Measurements from ENCODE around the gene RBMS3. TPM values are rescaled to one million over a fixed set of nuclear protein-coding genes. Genes with fewer than 3 reads are reported as not detected.

RBMS3 gene
- total RNA-seq, 1 experiment from 2014 or later = 74.2 TPM

DNA sequence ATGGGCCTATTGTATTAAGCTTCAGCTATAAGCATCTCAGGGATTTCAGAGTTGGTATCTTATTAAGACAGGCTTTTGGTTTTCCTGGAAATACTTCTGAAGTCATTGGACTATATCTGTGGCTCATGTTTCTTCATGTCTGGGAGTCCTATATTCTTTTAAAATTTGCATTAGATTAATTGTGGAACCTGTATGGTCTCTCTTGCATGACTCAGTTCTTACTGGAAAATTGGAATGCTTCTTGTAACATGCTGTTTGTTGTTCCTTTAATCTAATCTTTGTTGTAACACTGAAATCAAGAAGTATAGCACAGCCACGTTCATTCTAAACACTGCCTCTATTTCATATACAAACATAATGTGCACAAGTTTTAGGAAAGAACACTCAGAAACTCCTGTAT, 208.1 kb downstream of the RBMS3 start:
- TF ChIP-seq, protein P1, sequence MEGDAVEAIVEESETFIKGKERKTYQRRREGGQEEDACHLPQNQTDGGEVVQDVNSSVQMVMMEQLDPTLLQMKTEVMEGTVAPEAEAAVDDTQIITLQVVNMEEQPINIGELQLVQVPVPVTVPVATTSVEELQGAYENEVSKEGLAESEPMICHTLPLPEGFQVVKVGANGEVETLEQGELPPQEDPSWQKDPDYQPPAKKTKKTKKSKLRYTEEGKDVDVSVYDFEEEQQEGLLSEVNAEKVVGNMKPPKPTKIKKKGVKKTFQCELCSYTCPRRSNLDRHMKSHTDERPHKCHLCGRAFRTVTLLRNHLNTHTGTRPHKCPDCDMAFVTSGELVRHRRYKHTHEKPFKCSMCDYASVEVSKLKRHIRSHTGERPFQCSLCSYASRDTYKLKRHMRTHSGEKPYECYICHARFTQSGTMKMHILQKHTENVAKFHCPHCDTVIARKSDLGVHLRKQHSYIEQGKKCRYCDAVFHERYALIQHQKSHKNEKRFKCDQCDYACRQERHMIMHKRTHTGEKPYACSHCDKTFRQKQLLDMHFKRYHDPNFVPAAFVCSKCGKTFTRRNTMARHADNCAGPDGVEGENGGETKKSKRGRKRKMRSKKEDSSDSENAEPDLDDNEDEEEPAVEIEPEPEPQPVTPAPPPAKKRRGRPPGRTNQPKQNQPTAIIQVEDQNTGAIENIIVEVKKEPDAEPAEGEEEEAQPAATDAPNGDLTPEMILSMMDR (IDR thresholded peaks at IDR 0.05; ENCODE audit: unreplicated experiment) = no peak
- BruUV-seq (replicated peaks) = no TSS peak
- DNase-seq (ENCODE audit: unreplicated experiment) = no peak
- Mint-ChIP-seq H3K27ac (ENCODE audit: low read depth, unreplicated experiment) (no peak overlapping the region), H3K9me3 (ENCODE audit: unreplicated experiment) (peaks cover 15% of the 10 kb centered on the region), H3K4me3 (ENCODE audit: unreplicated experiment) (no peak overlapping the region), H3K27me3 (ENCODE audit: insufficient read depth, unreplicated experiment) (no peaks in the 10 kb centered on the region), H3K4me1 (ENCODE audit: insufficient read depth, unreplicated experiment) (peaks cover 6% of the 10 kb centered on the region), H3K36me3 (ENCODE audit: insufficient read depth, unreplicated experiment) (peaks cover 15% of the 10 kb centered on the region)
- intact Hi-C loops (cut with micrococcal nuclease) = no loop called here
- POLR2A ChIA-PET = interaction anchor here (1.5 to 1.7 kb wide), 2 partner anchors 269 to 271 kb away, joined by 4 to 5 read pairs; no protein-coding TSS in a partner anchor
- CTCF ChIA-PET = no interaction called here

DNA sequence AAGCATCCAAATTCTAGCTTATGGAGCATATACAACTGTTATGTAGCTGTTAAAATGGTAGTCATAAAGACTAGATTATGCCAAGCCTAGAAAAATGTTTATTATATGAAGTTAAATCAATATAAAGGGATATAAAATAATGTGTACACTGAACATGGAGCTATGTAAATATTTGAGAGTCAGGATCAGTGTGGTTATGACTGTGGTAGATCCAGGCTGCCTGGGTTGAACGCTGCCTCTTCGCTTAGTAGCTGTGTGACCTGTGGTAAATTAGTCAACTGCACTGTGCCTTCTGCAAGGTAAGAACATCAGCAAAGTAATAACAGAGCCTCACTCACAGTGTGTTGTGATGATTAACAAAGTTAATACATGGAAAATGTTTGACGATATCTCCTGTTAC, 212.2 kb downstream of the RBMS3 start:
- TF ChIP-seq, protein P1 (IDR thresholded peaks at IDR 0.05; ENCODE audit: unreplicated experiment) = no peak
- H3K4me1 Mint-ChIP-seq (ENCODE audit: insufficient read depth, unreplicated experiment) = no peaks in the 10 kb centered on the region
- no TSS peak for BruUV-seq (replicated peaks)
- no peaks in the 10 kb centered on the region for H3K27me3 Mint-ChIP-seq (ENCODE audit: insufficient read depth, unreplicated experiment)
- ChIA-PET POLR2A (no interaction called here), CTCF (interaction anchor here (0.7 to 1.0 kb wide), 2 partner anchors 25 to 212 kb away, joined by 3 to 4 read pairs; partner anchors contain the start of gene RBMS3)
- no peak overlapping the region for H3K4me3 Mint-ChIP-seq (ENCODE audit: unreplicated experiment)
- peaks cover 15% of the 10 kb centered on the region for H3K9me3 Mint-ChIP-seq (ENCODE audit: unreplicated experiment)
- no peak overlapping the region for H3K27ac Mint-ChIP-seq (ENCODE audit: low read depth, unreplicated experiment)
- peaks cover 15% of the 10 kb centered on the region for H3K36me3 Mint-ChIP-seq (ENCODE audit: insufficient read depth, unreplicated experiment)
- intact Hi-C loops (cut with micrococcal nuclease) = no loop called here
- no peak for DNase-seq (ENCODE audit: unreplicated experiment)

DNA sequence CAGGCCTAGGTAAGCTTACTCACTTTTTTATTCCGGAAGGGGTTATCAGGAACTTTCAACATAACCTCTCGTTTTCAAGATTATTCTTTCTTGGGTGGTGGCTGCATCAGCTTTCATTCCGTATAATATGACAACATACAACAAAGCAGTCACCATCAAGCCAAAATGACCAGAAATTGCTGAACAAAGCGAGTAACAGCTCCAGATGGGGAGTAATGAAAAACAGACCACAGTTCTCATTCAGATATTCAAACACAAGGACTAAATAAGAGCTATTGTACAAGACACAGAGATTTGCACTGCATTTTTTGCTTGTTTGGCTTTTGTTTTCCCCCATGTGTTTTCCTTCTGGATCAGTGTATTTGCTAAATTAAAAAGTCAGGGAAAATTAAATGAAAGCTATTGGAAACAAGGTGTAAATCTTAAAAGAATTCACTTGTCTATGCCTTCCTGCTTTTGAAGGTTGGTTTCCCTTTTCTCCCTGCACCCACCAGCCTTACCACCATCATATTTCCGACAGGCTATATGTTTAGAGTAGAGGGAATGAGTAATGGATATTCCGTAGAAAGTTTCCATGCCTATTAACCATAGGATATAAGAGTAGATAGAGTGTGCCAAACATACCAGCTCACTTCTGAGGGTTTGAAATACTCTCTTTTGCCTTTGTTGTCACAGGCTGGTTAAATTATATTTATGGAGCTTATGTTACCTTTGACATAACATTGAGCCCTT, 213.6 kb downstream of the RBMS3 start:
- ChIA-PET POLR2A (interaction anchor here (0.7 to 1.6 kb wide), 4 partner anchors 8 to 27 kb away, joined by 3 read pairs; no protein-coding TSS in a partner anchor), CTCF (interaction anchor here (1.0 kb wide), 1 partner anchor 214 kb away, joined by 4 read pairs; the partner anchor contains the start of gene RBMS3)
- no peaks in the 10 kb centered on the region for H3K27me3 Mint-ChIP-seq (ENCODE audit: insufficient read depth, unreplicated experiment)
- H3K4me3 Mint-ChIP-seq (ENCODE audit: unreplicated experiment) = no peak overlapping the region
- DNase-seq (ENCODE audit: unreplicated experiment) = no peak
- no peak overlapping the region for H3K27ac Mint-ChIP-seq (ENCODE audit: low read depth, unreplicated experiment)
- H3K36me3 Mint-ChIP-seq (ENCODE audit: insufficient read depth, unreplicated experiment) = peaks cover 12% of the 10 kb centered on the region
- TF ChIP-seq, protein P1 (IDR thresholded peaks at IDR 0.05; ENCODE audit: unreplicated experiment) = no peak
- no peaks in the 10 kb centered on the region for H3K4me1 Mint-ChIP-seq (ENCODE audit: insufficient read depth, unreplicated experiment)
- intact Hi-C loops (cut with micrococcal nuclease) = no loop called here
- BruUV-seq (replicated peaks) = no TSS peak
- H3K9me3 Mint-ChIP-seq (ENCODE audit: unreplicated experiment) = peaks cover 15% of the 10 kb centered on the region

DNA sequence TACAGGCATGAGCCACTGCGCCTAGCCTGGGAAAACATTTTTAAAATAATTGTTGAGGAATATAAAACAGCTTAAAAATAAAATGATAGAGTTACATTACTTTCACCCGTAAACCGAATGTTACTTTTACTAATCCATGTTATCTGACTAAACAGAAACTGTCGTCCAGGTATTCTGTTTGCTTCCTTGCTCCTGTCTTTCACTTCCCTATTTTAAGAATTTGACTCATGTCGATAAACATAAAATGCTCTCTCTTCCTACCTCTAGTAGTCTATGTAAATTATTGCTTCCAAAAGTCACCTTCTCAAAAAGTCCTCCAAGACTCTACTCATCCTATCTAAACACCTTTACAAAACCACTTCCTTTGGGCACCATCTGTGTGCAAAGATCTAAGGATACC, 216.4 kb downstream of the RBMS3 start:
- no peak for DNase-seq (ENCODE audit: unreplicated experiment)
- ChIA-PET POLR2A (interaction anchor here (0.6 kb wide), 1 partner anchor 158 kb away, joined by 5 read pairs; no protein-coding TSS in a partner anchor), CTCF (interaction anchor here (1.1 kb wide), 1 partner anchor 10 kb away, joined by 3 read pairs; no protein-coding TSS in a partner anchor)
- no peaks in the 10 kb centered on the region for H3K36me3 Mint-ChIP-seq (ENCODE audit: insufficient read depth, unreplicated experiment)
- no peak overlapping the region for H3K27ac Mint-ChIP-seq (ENCODE audit: low read depth, unreplicated experiment)
- no peaks in the 10 kb centered on the region for H3K4me1 Mint-ChIP-seq (ENCODE audit: insufficient read depth, unreplicated experiment)
- no peaks in the 10 kb centered on the region for H3K27me3 Mint-ChIP-seq (ENCODE audit: insufficient read depth, unreplicated experiment)
- H3K9me3 Mint-ChIP-seq (ENCODE audit: unreplicated experiment) = no peaks in the 10 kb centered on the region
- BruUV-seq (replicated peaks) = no TSS peak
- intact Hi-C loops (cut with micrococcal nuclease) = no loop called here
- TF ChIP-seq, protein P1 (IDR thresholded peaks at IDR 0.05; ENCODE audit: unreplicated experiment) = no peak
- no peak overlapping the region for H3K4me3 Mint-ChIP-seq (ENCODE audit: unreplicated experiment)

All from MCF 10A (cell line).